Mesendoderm (in vitro differentiated cells): ENCODE results near the gene PRDX3.

Experiments used
- DNase-seq: peaks from one replicate; pipeline ENCODE4 v3.0.0; 2013
- H2AK5ac ChIP-seq: 2 replicates; pipeline ENCODE4 v1.6.1; 2013; ENCODE audit warnings: low read length, inconsistent platforms
- H2BK120ac ChIP-seq: 2 replicates; pipeline ENCODE4 v1.6.1; 2013; ENCODE audit warnings: low read depth, mild to moderate bottlenecking, low read length, moderate library complexity, mixed read lengths
- H2BK15ac ChIP-seq: replicated peaks from 2 replicates; pipeline ENCODE4 v1.6.1; 2013; ENCODE audit warnings: low read depth, mild to moderate bottlenecking, moderate library complexity
- H2BK5ac ChIP-seq: 2 replicates; pipeline ENCODE4 v1.6.1; 2013; ENCODE audit warnings: low read length, inconsistent platforms
- H3K18ac ChIP-seq: 2 replicates; pipeline ENCODE4 v1.6.1; 2013; ENCODE audit warnings: mild to moderate bottlenecking, low read length, mixed read lengths
- H3K23ac ChIP-seq: one replicate; pipeline ENCODE4 v1.6.1; 2013; ENCODE audit warnings: low read length
- H3K27ac ChIP-seq: 2 replicates; pipeline ENCODE4 v1.5.1; 2013; ENCODE audit warnings: low read depth, mild to moderate bottlenecking, inconsistent platforms, low read length, moderate library complexity
- H3K27me3 ChIP-seq: 2 replicates; pipeline ENCODE4 v1.6.1; 2013; ENCODE audit warnings: low read length, control low read depth, mild to moderate bottlenecking, inconsistent platforms; ENCODE audit not compliant: insufficient read depth, poor library complexity
- H3K36me3 ChIP-seq: 2 replicates; pipeline ENCODE4 v1.6.1; 2013; ENCODE audit warnings: low read length, inconsistent platforms; ENCODE audit not compliant: control insufficient read depth, insufficient read depth
- H3K4ac ChIP-seq: one replicate; pipeline ENCODE4 v1.6.1; 2013; ENCODE audit warnings: low read depth, mild to moderate bottlenecking, low read length, moderate library complexity
- H3K4me1 ChIP-seq: 2 replicates; pipeline ENCODE4 v1.6.1; 2013; ENCODE audit warnings: low read depth, low read length, inconsistent platforms; ENCODE audit not compliant: control insufficient read depth
- H3K4me2 ChIP-seq: 2 replicates; pipeline ENCODE4 v1.6.1; 2013; ENCODE audit warnings: low read length
- H3K4me3 ChIP-seq: 2 replicates; pipeline ENCODE4 v1.5.1; 2013; ENCODE audit warnings: mild to moderate bottlenecking, low read length
- H3K56ac ChIP-seq: one replicate; pipeline ENCODE4 v1.6.1; 2013; ENCODE audit warnings: low read length
- H3K79me1 ChIP-seq: 2 replicates; pipeline ENCODE4 v1.6.1; 2013; ENCODE audit warnings: low read length, inconsistent platforms
- H3K79me2 ChIP-seq: 2 replicates; pipeline ENCODE4 v1.6.1; 2013; ENCODE audit warnings: mild to moderate bottlenecking, low read length; ENCODE audit not compliant: control insufficient read depth, insufficient read depth
- H3K9ac ChIP-seq: 2 replicates; pipeline ENCODE4 v1.6.1; 2013; ENCODE audit warnings: low read length, inconsistent platforms
- H4K5ac ChIP-seq: one replicate; pipeline ENCODE4 v1.6.1; 2013; ENCODE audit warnings: low read length
- H4K8ac ChIP-seq: one replicate; pipeline ENCODE4 v1.6.1; 2013; ENCODE audit warnings: low read depth, mild to moderate bottlenecking, control low read depth, low read length, moderate library complexity
- WGBS: extraction: QIAGEN DNeasy Blood & Tissue Kit; methylation state at CpG from one replicate; pipeline ENCODE4 v1.1.7; 2013; ENCODE audit warnings: low lambda C conversion rate, missing lambda C conversion rate; ENCODE audit not compliant: insufficient coverage; ENCODE audit errors: extremely low coverage; 5-methylcytosine and 5-hydroxymethylcytosine counted together

The PRDX3 gene

GRCh38 chr10:119205894-119206602, 27.4 kb upstream of the PRDX3 start:
- Histone ChIP-seq H3K4me1 (peaks cover 3% of the 10 kb centered on the region), H2AK5ac (no peak overlapping the region), H3K27ac (peak overlapping the region; percentile 90), H3K36me3 (no peaks in the 10 kb centered on the region), H3K9ac (peak overlapping the region; percentile 80), H3K4ac (no peak overlapping the region), H3K4me2 (peak overlapping the region; percentile 30), H2BK15ac (no peak overlapping the region), H3K79me1 (no peaks in the 10 kb centered on the region), H3K4me3 (no peak overlapping the region), H3K27me3 (peaks cover 8% of the 10 kb centered on the region), H4K8ac (peak overlapping the region; percentile 78), H2BK120ac (no peak overlapping the region), H3K56ac (peak overlapping the region; percentile 45), H2BK5ac (no peak overlapping the region), H4K5ac (no peak overlapping the region), H3K23ac (no peak overlapping the region), H3K18ac (no peak overlapping the region), H3K79me2 (no peaks in the 10 kb centered on the region)
- no CpG with 5 or more reads among the region's 17 CpGs for WGBS
- DNase-seq = peak; percentile 72

- H3K36me3 ChIP-seq = no peaks in the 10 kb centered on the region
- H4K8ac ChIP-seq = no peak overlapping the region
- H3K27me3 ChIP-seq = no peaks in the 10 kb centered on the region
- no peak overlapping the region for H3K4me2 ChIP-seq
- no peak overlapping the region for H3K56ac ChIP-seq
- no peak overlapping the region for H3K9ac ChIP-seq
- no peaks in the 10 kb centered on the region for H3K79me2 ChIP-seq
- no peak for DNase-seq
- H4K5ac ChIP-seq = no peak overlapping the region
- no peaks in the 10 kb centered on the region for H3K79me1 ChIP-seq
- H2BK120ac ChIP-seq = no peak overlapping the region
- no peak overlapping the region for H3K27ac ChIP-seq
- no peak overlapping the region for H2AK5ac ChIP-seq
- no CpG with 5 or more reads among the region's 4 CpGs for WGBS
- H3K23ac ChIP-seq = no peak overlapping the region
- no peak overlapping the region for H3K4ac ChIP-seq
- H3K4me1 ChIP-seq = no peaks in the 10 kb centered on the region
- no peak overlapping the region for H3K4me3 ChIP-seq
- H2BK5ac ChIP-seq = no peak overlapping the region
- H2BK15ac ChIP-seq = no peak overlapping the region
- H3K18ac ChIP-seq = no peak overlapping the region
These were observed 24.4 kb upstream of the PRDX3 start for GRCh38 chr10:119203006-119203405.

- DNase-seq = no peak
- no peak overlapping the region for H2BK15ac ChIP-seq
- no peak overlapping the region for H3K4ac ChIP-seq
- no peak overlapping the region for H4K8ac ChIP-seq
- no peak overlapping the region for H3K4me3 ChIP-seq
- no peak overlapping the region for H2BK120ac ChIP-seq
- no peak overlapping the region for H3K9ac ChIP-seq
- no peak overlapping the region for H4K5ac ChIP-seq
- H3K4me1 ChIP-seq = no peaks in the 10 kb centered on the region
- H3K79me1 ChIP-seq = no peaks in the 10 kb centered on the region
- no peak overlapping the region for H3K18ac ChIP-seq
- no peak overlapping the region for H3K56ac ChIP-seq
- no peak overlapping the region for H3K4me2 ChIP-seq
- no peaks in the 10 kb centered on the region for H3K27me3 ChIP-seq
- no peak overlapping the region for H2AK5ac ChIP-seq
- no peaks in the 10 kb centered on the region for H3K79me2 ChIP-seq
- H3K23ac ChIP-seq = no peak overlapping the region
- H2BK5ac ChIP-seq = no peak overlapping the region
- no peak overlapping the region for H3K27ac ChIP-seq
- WGBS = no CpG with 5 or more reads among the region's 1 CpG
- no peaks in the 10 kb centered on the region for H3K36me3 ChIP-seq
These were observed 22.6 kb upstream of the PRDX3 start for GRCh38 chr10:119201233-119201632.

DNA sequence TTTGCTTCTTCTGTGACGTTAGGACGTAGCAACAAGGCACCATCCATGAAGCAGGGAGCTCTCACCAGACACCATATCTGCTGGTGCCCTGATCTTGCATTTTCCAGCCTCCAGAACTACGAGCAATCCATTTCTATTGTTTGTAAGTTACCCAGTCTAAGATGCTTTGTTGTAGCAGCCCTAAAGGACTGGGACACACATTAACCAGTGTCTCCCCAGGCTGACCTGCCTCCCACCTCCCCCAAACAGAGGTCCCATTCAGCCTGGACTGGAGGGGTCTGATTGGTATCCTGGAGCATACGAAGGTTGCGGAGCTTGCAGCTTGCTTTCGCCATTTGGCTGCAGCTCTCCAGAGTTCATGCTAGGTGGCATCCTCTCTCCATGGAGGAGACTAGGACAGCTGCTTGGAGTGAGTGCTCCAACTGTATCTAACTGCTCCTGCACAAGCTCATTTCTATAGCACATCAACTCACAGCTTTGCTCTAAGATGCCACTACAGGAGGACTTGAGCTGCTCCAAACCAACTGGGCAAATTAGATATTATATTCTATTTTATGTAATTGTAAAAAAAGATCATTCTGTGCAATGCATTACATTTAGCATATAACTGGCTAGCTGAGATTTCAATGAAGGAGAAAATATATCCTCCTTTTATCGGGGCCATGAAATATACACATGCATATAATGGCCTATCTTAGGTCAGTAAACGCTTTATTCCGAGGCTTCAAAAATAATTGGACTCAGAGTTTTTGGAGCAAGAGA, 20.8 kb upstream of the PRDX3 start:
- peak; percentile 90 for DNase-seq

DNA sequence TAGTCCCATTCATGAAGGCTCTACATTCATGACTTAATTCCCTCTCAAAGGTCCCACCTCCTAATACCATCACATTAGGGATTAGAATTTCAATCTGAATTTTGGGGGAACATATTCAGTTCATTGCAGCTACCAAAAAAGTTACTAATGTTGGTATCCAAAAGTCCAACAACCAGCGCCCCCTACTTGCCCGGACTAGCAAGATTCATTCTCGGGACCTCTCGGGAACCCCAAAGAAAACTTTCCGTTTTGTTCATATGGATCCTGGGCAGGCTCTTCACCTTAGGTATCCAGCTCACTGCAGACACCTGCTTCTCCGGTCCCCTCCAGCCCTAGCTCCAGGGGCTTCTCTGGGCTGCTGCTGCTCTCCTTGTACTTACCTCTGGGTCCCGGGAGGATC, 19.8 kb upstream of the PRDX3 start:
- H2BK15ac ChIP-seq = no peak overlapping the region
- no peaks in the 10 kb centered on the region for H3K36me3 ChIP-seq
- no peak overlapping the region for H3K18ac ChIP-seq
- no peak overlapping the region for H3K27ac ChIP-seq
- WGBS = no CpG with 5 or more reads among the region's 7 CpGs
- no peaks in the 10 kb centered on the region for H3K27me3 ChIP-seq
- no peak overlapping the region for H4K5ac ChIP-seq
- H3K79me1 ChIP-seq = no peaks in the 10 kb centered on the region
- no peak overlapping the region for H2BK120ac ChIP-seq
- no peaks in the 10 kb centered on the region for H3K4me1 ChIP-seq
- H3K9ac ChIP-seq = no peak overlapping the region
- no peaks in the 10 kb centered on the region for H3K79me2 ChIP-seq
- no peak overlapping the region for H4K8ac ChIP-seq
- H3K23ac ChIP-seq = no peak overlapping the region
- H3K4ac ChIP-seq = no peak overlapping the region
- H2BK5ac ChIP-seq = no peak overlapping the region
- no peak overlapping the region for H3K4me2 ChIP-seq
- no peak overlapping the region for H3K56ac ChIP-seq
- DNase-seq = no peak
- H3K4me3 ChIP-seq = no peak overlapping the region
- no peak overlapping the region for H2AK5ac ChIP-seq

More for the DNA sequence above, 20.8 kb upstream of the PRDX3 start:
- no peak overlapping the region for H3K4me3 ChIP-seq
- H3K79me1 ChIP-seq = no peaks in the 10 kb centered on the region
- H3K4ac ChIP-seq = no peak overlapping the region
- H3K27me3 ChIP-seq = no peaks in the 10 kb centered on the region
- no peak overlapping the region for H2BK15ac ChIP-seq
- no peak overlapping the region for H2BK120ac ChIP-seq
- H3K4me1 ChIP-seq = no peaks in the 10 kb centered on the region
- H3K27ac ChIP-seq = no peak overlapping the region
- H4K8ac ChIP-seq = no peak overlapping the region
- WGBS = no CpG with 5 or more reads among the region's 9 CpGs
- no peaks in the 10 kb centered on the region for H3K79me2 ChIP-seq
- H3K56ac ChIP-seq = no peak overlapping the region
- H2AK5ac ChIP-seq = no peak overlapping the region
- no peak overlapping the region for H4K5ac ChIP-seq
- H3K18ac ChIP-seq = no peak overlapping the region
- H3K9ac ChIP-seq = no peak overlapping the region
- no peak overlapping the region for H3K4me2 ChIP-seq
- no peak overlapping the region for H2BK5ac ChIP-seq
- no peaks in the 10 kb centered on the region for H3K36me3 ChIP-seq
- H3K23ac ChIP-seq = no peak overlapping the region
